GM18526 (cell line): ENCODE data around the gene CFAP52.
A peak's percentile ranks its signal among the peaks of the same experiment; 100 is the strongest.

Experiments used
- POLR2A ChIP-seq: IDR thresholded peaks from 3 replicates; pipeline ENCODE4 v1.6.1; 2011; ENCODE audit not compliant: insufficient read length; ENCODE audit errors: extremely low read depth

The CFAP52 gene

GRCh38 chr17:9557161-9557755 is 19.2 kb upstream of the CFAP52 start:
- TF ChIP-seq POLR2A, result no peak

GRCh38 chr17:9557857-9558256 is 18.6 kb upstream of the CFAP52 start:
- TF ChIP-seq POLR2A, result no peak

GRCh38 chr17:9564104-9564503 is 12.3 kb upstream of the CFAP52 start:
- no peak for TF ChIP-seq POLR2A

- no peak for TF ChIP-seq POLR2A
Measured at GRCh38 chr17:9566067-9566466, 10.4 kb upstream of the CFAP52 start.

GRCh38 chr17:9568004-9568403 is 8.4 kb upstream of the CFAP52 start:
- no peak for TF ChIP-seq POLR2A

GRCh38 chr17:9568957-9569588 is 7.4 kb upstream of the CFAP52 start:
- no peak for TF ChIP-seq POLR2A

- TF ChIP-seq POLR2A, result no peak
Measured at GRCh38 chr17:9571201-9571600, 5.2 kb upstream of the CFAP52 start.

GRCh38 chr17:9575381-9576101 is 901 bp upstream of the CFAP52 start, which contains the start of gene STX8:
Gene STX8 (minus strand): TSS chr17:9575820. CDS start chr17:9575808, 12 bp downstream.
- peak; percentile 65 for TF ChIP-seq POLR2A

- no peak for TF ChIP-seq POLR2A
Measured at GRCh38 chr17:9577373-9577709, 899 bp downstream of the CFAP52 start.

- TF ChIP-seq POLR2A, result no peak
Measured at GRCh38 chr17:9587969-9588656, 11.7 kb downstream of the CFAP52 start.

GRCh38 chr17:9594065-9594464 is 17.6 kb downstream of the CFAP52 start:
- no peak for TF ChIP-seq POLR2A

GRCh38 chr17:9598661-9599060 is 22.2 kb downstream of the CFAP52 start:
- TF ChIP-seq POLR2A, result no peak

GRCh38 chr17:9606453-9606852 is 30.0 kb downstream of the CFAP52 start:
- no peak for TF ChIP-seq POLR2A

- TF ChIP-seq POLR2A, result no peak
Measured at GRCh38 chr17:9611557-9611956, 35.1 kb downstream of the CFAP52 start.

- TF ChIP-seq POLR2A, result no peak
Measured at GRCh38 chr17:9612006-9612405, 35.6 kb downstream of the CFAP52 start.

- no peak for TF ChIP-seq POLR2A
Measured at GRCh38 chr17:9615486-9615885, 39.0 kb downstream of the CFAP52 start.
